GM21367 (cell line): ENCODE results near the gene RALA.
A peak's percentile ranks its signal among the peaks of the same experiment; 100 is the strongest.
"Not testable (repeated sequence)": the region's sequence is repeated elsewhere in the genome, so short reads cannot be mapped to it uniquely, and the experiment has no call there.

Source experiments
- ATAC-seq: cut with Tn5 transposase; IDR thresholded peaks from one replicate; pipeline ENCODE4 v1.9.1; 2021; ENCODE audit not compliant: unreplicated experiment

Gene RALA

DNA sequence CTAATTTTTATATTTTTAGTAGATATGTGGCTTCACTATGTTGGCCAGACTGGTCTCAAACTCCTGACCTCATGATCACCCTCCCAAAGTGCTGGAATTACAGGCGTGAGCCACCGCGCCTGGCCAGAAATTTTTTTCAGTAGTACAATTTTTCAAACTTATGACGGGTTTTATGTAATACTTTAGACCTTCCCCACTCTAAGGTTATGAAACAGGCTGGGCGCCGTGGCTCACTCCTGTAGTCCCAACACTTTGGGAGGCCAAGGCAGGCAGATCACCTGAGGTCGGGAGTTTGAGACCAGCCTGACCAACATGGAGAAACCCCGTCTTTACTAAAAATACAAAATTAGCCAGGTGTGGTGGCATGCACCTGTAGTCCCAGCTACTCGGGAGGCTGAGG lies 56.5 kb downstream of the RALA start:
- not testable (repeated sequence) for ATAC-seq

DNA sequence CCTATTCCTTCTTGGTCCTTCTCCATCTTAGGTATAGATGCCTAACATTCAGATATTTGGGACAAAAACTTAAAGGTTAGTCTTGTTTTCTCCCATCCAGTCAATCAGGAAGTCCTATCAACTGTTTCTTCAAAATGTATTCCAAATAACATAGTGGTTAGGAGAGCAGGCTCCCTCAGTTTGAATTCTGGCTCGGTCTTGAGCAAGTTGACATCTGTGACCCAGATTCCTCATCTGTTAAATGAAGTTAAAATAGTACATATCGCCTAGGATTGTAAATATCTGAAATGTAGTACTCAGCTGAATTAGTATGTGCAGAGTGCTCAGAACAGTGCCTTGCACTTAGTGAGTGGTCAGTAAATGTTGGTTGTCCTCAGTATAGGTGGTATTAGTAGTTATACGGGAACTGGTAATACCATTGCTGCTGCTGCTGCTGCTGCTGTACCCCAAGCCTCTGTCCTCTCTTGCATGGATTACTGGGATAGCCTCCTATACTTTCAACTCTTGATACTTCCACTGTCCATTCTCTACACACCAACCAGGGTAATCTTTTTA lies 58.6 kb downstream of the RALA start:
- no peak for ATAC-seq

DNA sequence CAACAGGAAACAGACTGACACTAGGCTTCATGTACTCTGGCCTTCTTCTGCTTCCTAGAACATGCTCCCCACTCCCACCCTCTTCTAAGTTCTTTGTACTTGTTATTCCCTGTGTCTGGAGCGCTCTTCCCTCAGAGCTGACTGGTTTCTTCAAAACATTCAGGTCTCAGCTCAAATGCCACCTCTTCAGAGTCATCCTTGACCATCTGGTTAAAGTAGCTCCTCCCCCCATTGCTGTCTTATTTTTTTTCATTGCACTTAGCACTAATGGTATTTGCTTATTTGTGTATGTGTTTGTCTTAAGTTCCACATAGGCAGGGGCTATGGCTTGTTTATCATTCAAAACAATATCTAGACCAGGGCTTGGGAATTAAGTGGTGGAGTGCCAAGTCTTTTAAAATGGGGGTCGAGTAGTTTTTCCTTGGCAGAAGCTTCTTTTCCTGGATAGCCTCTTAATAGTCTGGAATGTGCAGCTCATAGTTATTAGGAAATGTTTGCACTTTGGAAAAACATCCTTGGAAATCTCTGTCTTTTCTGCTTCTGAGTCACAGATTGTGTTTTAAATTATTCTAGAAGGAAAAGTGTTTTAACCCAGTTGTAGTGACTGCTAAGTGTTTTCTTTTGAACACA lies 60.0 kb downstream of the RALA start:
- no peak for ATAC-seq

DNA sequence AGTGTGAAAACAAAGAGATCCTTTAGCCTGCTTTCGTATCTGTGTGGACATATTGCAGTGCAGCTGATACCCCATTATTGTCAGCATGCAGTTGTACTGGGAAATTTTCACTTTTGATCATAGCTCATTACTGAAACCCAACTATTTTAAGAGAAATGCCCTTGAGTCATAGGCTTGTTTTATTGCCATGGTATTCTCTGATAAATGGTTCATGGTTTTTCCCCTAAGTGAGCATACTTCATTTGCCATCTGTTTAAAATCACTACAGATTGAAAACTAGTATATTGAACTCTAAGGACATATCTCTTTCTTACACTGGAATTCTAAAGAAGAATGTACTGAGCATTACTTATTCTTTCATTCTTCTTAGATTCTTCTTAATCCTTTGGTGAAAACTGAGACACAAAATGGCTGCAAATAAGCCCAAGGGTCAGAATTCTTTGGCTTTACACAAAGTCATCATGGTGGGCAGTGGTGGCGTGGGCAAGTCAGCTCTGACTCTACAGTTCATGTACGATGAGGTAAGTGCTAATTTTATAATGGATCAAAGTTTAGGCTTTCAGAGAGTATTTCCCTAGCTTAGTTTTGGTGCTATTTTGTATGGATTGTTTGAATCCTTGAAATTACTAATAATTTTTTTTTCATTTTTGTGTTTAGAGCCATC lies 63.0 kb downstream of the RALA start:
- ATAC-seq, result peak; percentile 55

DNA sequence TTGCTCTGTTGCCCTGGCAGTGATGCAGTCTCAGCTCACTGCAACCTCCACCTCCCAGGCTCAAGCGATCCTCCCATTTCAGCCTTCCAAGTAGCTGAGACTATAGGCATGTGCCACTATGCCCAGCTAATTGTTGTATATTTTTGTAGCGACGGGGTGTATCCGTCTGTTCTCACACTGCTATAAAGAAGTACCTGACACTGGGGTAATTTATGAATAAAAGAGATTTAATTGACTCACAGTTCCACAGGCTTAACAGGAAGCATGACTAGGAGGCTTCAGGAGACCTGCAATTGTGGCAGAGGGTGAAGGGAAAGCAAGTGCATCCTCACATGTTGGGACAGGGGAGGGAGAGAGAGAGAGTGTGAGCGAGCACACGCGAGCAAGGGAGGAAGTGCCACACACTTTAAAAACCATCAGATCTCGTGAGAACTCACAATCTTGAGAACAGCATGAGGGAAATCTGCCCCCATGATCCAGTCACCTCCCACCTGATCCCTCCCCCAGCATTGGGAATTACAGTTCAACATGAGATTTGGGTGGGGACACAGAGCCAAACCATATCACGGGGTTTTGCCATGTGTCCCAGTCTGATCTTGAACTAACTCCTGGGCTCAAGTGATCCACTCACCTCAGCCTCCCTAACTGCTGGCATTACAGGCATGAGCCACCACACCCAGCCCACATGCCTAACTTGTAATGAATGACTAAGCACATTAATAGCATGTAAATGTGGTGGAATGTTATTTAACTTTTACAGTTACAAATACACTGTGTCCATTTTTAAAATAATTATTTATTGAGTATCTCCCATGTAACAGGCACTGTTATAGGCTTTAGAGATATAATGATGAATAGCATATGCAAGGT lies 65.5 kb downstream of the RALA start:
- no peak for ATAC-seq

DNA sequence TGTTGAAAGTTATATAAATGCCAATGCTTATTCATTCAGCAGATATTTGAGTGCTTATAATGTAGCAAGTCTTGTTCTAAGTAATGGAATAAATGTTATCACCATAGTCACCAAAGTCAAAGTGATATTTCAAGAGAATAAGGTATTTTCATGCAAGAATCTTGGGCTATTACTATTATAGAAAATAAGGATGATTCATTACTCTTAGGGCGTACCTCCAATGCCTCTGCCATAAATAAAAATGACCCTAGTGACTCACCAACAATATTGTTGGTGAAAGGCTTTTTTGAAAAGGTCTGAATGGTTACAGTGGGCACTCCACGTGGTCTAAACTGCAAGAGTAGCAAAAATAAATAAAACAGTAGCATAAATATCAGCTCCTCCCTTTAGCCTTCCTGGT lies 68.4 kb downstream of the RALA start:
- no peak for ATAC-seq

DNA sequence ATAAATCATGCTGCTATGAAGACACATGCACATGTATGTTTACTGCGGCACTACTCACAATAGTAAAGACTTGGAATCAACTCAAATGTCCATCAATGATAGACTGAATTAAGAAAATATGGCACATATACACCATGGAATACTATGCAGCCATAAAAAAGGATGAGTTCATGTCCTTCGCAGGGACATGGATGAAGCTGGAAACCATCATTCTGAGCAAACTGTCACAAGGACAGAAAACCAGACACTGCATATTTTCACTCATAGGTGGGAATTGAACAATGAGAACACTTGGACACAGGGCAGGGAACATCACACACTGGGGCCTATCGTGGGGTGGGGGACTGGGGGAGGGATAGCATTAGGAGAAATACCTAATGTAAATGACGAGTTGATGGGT lies 69.7 kb downstream of the RALA start:
- ATAC-seq, result not testable (repeated sequence)

DNA sequence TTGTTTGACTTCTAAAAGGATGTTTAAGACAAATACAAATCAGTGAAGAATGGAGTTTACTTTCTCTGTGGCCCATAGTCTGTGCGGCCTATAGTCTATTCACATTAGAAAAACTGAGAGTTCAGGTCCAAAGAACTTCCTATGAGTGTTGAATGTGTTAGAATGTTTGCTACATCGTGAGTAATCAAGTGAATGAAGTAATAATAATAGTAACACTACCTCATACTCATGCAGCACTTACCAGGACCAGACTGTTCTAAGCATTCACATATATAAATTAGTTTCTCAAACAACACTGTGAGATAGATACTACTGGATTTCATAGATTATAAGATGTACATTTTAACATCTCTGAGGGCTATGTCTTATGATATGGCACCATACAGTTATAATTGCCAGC lies 70.4 kb downstream of the RALA start:
- ATAC-seq, result no peak

DNA sequence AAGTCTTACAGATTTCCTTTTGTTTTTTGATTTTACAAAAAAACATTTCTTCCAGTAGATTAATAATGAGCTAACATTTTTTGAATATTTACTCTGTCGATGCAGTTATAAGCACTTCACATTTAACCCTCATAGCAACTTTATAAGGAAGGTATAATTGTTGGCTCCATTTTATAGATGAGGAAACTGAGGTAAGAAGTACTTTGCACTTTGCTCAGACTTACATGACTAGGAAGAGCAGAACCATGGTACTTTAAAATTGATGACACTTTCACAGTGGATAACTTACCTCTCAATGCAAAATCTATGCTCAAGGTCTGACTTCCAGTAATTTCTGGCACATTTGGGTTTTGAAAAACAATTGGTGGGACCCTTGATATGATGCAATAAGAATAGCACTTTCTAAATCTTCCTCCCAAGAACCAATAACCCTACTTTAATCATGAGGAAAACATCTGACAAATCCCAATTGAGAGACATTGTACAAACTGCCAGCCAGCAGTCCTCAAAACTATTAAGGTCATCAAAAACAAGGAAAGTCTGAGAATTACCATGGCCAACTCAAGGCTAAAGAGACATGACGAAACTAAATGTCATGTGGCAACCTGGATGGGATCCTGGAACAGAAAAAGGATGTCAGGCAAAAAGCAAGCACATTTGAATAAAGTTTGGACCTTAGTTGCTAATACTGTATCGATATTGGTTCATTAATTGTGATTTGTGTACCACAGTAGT lies 72.6 kb downstream of the RALA start:
- ATAC-seq, result no peak

DNA sequence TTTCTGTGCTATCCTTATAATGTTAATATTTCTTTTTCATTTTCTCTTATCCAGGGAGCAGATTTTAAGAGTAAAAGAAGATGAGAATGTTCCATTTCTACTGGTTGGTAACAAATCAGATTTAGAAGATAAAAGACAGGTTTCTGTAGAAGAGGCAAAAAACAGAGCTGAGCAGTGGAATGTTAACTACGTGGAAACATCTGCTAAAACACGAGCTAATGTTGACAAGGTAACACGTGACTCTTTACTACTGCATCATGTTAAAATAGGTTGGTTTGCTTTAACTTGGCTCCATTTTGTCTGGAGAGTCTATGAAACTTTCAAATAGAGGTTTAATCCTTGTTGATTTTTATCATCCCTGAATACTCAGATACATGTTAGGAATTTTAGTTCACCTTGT lies 73.3 kb downstream of the RALA start:
- no peak for ATAC-seq

DNA sequence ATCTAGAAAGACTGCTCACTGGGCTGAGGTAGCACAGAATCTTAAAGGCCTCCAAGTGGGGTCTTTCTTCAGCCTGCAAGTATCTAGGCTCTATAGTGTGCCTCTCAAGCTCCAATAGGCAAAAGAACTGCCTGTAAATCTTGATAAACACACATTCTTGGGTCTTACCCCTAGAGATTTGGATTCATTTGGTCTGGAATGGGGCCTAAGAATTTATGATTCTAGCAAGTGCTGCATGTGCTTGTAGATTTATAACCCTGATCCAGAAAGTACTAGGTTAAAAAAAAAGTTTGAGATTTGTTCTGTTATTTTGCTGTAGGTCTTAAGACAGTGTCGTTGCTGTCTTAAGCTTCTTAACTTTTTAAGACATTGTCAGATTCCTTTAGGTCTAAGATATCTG lies 74.1 kb downstream of the RALA start:
- ATAC-seq, result no peak

DNA sequence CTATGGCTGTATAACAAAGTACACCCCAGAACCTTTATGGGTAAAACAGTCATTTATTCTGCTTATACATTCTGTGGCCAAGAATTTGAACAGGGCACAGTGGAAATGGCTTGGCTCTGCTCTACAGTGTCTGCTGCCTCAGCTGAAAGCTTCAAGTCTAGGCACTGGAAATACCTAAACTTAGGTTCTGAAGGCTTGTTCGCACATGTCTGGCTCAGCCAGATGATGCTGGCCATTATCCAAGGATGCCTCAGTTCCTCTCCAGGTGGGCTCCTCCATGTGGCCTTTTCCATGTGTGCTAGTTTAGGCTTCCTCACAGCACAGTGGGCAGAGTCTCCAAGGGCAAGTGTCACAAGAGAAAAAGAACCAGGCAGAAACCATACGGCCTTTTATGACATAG lies 76.8 kb downstream of the RALA start:
- ATAC-seq, result no peak

DNA sequence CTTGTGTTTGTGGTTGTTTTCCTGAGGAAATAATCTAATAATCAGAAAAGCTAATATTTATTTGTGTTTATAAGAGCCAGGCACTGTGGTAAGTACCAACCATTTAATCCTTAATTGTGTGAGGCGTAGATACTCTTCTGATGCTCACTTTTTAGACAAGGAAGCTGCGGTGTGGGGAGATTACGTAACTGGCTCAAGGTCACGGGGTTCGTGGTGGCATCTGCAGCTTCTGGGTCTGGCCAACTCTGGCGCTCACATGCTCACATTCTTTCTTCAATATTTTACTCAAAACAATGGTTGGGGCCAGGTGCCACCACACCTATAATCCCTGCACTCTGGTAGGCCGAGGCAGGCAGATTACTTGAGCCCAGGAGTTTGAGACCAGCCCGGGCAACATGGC lies 77.6 kb downstream of the RALA start:
- ATAC-seq, result no peak

DNA sequence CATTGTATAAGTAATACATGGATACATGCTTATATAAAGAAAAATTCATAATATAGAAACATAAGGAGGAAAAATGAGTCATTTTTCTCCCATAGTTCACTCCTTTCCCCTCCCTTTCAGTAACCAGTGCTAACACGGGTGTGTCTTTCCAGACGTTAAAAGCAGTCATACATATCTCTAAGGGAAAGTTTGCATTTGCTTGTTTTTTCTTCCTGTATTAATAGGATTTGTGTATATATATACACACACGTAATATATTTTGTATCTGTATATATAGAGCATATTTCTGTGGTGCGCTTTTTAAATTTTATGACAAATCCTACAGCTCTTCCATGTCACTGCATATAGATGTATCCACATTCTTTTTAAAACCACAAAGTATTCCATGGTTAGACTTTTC lies 78.8 kb downstream of the RALA start:
- no peak for ATAC-seq

DNA sequence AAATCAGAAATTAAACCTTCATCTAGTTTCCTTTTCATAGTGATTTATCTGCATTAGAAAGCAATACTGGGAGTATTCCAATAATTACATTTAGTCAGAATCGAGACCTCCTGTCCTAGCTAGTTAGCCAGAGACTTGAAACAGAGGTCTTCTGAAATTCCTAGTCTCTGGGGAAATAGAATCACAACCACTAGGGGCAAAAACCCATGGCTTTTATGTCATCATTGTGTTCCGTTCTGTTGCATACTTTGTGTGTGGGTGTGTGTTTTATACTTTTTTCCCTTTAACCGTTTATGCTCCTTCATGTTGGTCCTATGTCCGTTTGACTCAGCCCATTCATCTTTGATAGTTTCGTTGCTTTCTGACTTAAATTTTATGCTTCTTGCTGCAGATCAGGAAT lies 79.8 kb downstream of the RALA start:
- ATAC-seq, result no peak

DNA sequence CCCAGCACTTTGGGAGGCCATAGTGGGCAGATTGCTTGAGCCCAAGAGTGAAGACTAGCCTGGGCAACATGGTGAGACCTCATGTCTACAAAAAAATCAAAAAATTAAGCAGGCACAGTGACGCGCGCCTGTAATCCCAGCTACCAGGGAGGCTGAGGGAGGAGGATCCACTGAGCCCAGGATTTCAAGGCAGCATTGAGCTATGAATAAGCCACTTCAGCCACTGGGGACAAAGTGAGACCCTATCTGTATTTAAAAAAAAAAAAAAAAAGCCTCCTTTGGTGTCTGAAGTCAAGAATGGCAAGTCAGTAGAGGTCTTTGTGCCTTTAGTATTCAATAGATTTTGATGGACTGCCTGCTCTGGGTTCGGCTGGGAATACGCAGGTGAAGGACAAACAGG lies 85.7 kb downstream of the RALA start:
- ATAC-seq, result no peak

DNA sequence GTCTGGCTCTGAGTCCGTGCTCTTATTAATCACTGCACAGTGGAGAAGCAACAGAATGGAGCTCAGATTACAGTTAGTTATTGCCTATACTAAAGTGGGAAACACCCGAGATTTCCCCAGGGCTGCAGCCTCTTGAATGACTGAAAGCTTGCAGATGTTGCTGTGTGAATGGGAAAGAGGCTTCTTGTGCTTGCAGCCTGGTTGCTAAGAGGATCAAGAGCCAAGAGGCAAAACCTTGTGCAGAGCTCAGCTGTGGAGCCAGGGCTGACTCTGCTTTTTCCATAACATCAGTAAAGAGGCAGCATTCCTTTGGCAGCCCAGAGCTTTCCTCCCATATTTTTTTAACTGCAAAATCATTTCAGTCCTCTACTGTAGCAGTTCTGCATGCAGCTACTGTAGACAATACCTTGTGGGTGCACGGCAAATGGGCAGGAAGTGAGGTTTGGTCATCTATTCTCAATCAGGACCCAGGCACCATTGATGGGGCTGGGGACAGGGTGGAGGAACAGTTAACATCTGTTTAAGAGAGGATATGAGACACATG lies 86.5 kb downstream of the RALA start:
- peak; percentile 68 for ATAC-seq

DNA sequence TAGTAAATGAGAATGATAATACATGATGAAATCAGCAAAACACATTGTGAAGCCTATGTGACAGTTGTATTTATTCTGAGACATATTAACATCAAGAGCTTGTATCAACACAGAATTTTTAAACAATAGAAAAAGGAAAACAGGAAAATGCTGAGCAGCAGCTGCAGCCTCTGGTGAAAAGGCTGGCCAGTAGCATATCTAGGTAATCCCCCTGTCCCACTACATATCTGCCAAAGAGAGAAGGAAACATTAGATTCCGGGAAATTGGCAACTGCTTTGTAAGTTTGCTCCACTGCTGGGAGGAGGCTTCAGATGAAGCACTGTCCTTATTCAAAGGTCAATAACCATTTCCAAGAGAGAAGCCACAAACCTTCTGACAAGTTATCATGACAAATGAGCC lies 89.4 kb downstream of the RALA start:
- no peak for ATAC-seq

DNA sequence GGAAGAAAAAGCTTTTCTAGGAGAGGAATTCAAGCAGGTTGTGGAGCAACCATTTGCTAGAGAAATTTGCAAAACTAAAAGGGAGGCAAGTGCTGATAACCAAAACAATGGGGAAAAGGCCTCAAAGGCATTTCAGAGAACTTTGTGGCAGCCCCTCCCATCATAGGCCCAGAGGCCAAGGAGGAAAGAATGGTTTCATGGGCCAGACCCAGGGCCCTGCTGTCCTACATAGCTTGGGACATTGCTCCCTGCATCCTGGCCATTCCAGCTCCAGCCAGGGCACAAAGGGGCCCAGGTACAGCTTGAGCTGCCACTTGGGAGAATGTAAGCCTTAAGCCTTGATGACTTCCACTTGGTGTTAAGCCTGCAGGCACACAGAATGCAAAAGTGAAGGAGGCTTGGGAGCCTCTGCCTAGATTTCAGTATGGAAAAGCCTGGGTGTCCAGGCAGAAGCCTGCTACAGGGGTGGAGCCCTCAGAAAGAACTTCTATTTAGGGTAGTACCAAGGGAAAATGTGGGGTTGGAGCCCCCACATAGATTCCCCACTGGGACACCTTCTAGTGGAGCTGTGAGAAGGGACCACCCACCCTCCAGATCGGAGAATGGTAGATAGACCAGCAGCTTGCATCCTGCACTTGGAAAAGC lies 91.2 kb downstream of the RALA start:
- ATAC-seq, result no peak

DNA sequence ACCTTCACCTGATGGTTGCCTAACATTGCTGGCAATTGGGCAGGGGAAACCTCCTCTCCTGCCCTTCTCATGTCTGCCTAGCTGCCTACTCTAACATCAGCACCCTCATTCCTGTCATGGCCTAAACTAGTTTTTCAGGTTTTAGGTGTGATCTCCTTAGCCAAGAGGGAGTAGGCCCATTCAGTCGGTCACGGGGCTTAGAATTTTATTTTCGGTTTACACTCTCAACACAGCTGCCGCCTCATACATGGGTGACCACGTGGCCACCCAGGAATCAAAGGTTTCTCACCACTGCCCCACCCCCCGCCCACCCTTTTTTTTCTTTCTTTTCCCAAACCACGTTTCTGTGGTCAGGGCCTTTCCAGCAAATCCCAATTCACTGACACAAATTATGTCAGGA lies 97.2 kb downstream of the RALA start:
- ATAC-seq, result no peak
